Islet of Langerhans (tissue), 1 donor: ENCODE results near the gene ADCK1.
A peak's percentile ranks its signal among the peaks of the same experiment; 100 is the strongest.
"Not testable (repeated sequence)": the region's sequence is repeated elsewhere in the genome, so short reads cannot be mapped to it uniquely, and the experiment has no call there.

Experiments
- FAIRE-seq: peaks from one replicate; lab custom pipeline; 2011; peaks lifted over from hg19 to GRCh38; lab: Jason Lieb, UNC

ADCK1 gene

GRCh38 chr14:77865455-77865854 lies 65.5 kb downstream of the ADCK1 start:
- FAIRE-seq = no peak

GRCh38 chr14:77866932-77867331 lies 67.0 kb downstream of the ADCK1 start:
- no peak for FAIRE-seq

- no peak for FAIRE-seq
Measured at GRCh38 chr14:77867476-77867875, 67.6 kb downstream of the ADCK1 start.

GRCh38 chr14:77868552-77869285 lies 68.8 kb downstream of the ADCK1 start:
- no peak for FAIRE-seq

- no peak for FAIRE-seq
Measured at GRCh38 chr14:77869340-77869739, 69.4 kb downstream of the ADCK1 start.

- no peak for FAIRE-seq
Measured at GRCh38 chr14:77870646-77871045, 70.7 kb downstream of the ADCK1 start.

GRCh38 chr14:77872152-77872551 lies 72.2 kb downstream of the ADCK1 start:
- FAIRE-seq = no peak

- FAIRE-seq = no peak
Measured at GRCh38 chr14:77872983-77873382, 73.1 kb downstream of the ADCK1 start.

- FAIRE-seq = no peak
Measured at GRCh38 chr14:77878783-77879182, 78.9 kb downstream of the ADCK1 start.

GRCh38 chr14:77880056-77880455 lies 80.1 kb downstream of the ADCK1 start:
- FAIRE-seq = no peak

- peak; percentile 85 for FAIRE-seq
Measured at GRCh38 chr14:77882098-77882497, 82.2 kb downstream of the ADCK1 start.

- no peak for FAIRE-seq
Measured at GRCh38 chr14:77882636-77883035, 82.7 kb downstream of the ADCK1 start.

- no peak for FAIRE-seq
Measured at GRCh38 chr14:77883131-77883846, 83.4 kb downstream of the ADCK1 start.

GRCh38 chr14:77883847-77884238 lies 83.9 kb downstream of the ADCK1 start:
- FAIRE-seq = no peak

GRCh38 chr14:77885367-77885766 lies 85.5 kb downstream of the ADCK1 start:
- FAIRE-seq = no peak

GRCh38 chr14:77886010-77886409 lies 86.1 kb downstream of the ADCK1 start:
- no peak for FAIRE-seq

GRCh38 chr14:77888903-77889302 lies 89.0 kb downstream of the ADCK1 start:
- FAIRE-seq = not testable (repeated sequence)

GRCh38 chr14:77889971-77890442 lies 90.1 kb downstream of the ADCK1 start:
- FAIRE-seq = no peak

GRCh38 chr14:77890873-77891272 lies 91.0 kb downstream of the ADCK1 start:
- FAIRE-seq = no peak

GRCh38 chr14:77892381-77892871 lies 92.5 kb downstream of the ADCK1 start:
- no peak for FAIRE-seq

- FAIRE-seq = no peak
Measured at GRCh38 chr14:77892890-77893484, 93.1 kb downstream of the ADCK1 start.

GRCh38 chr14:77897374-77897773 lies 97.5 kb downstream of the ADCK1 start:
- no peak for FAIRE-seq

- FAIRE-seq = no peak
Measured at GRCh38 chr14:77902811-77903210, 102.9 kb downstream of the ADCK1 start.
